Upper lobe of left lung (tissue), 6 donors: ENCODE results near the gene OXTR. TPM values are rescaled to one million over a fixed set of nuclear protein-coding genes. Genes with fewer than 3 reads are reported as not detected.

Experiments
- ATAC-seq, 2 donors: fragments of 200-7000 bp; cut with Tn5 transposase; one replicate each; pipeline ENCODE4 v1.9.1; 2022; ENCODE audit warnings: mild to moderate bottlenecking in 2 of 2, moderate library complexity in 2 of 2; ENCODE audit not compliant: low FRiP score in 2 of 2
- DNase-seq, 2 donors: peaks; one replicate each; pipeline ENCODE4 v3.0.0-alpha.2; 2019 to 2020
- H3K27ac ChIP-seq, 4 donors: fragments of 200-600 bp; sonication (generic); one replicate each; pipeline ENCODE4 v1.5.1; 2016 to 2019
- H3K27me3 ChIP-seq, 4 donors: fragments of 200-600 bp; sonication (generic); one replicate each; pipeline ENCODE4 v1.5.1; 2017 to 2019
- H3K36me3 ChIP-seq, 4 donors: fragments of 200-600 bp; sonication (generic); one replicate each; pipeline ENCODE4 v1.5.1; 2016 to 2019
- H3K4me1 ChIP-seq, 4 donors: fragments of 200-600 bp; sonication (generic); one replicate each; pipeline ENCODE4 v1.5.1; 2018 to 2019
- H3K4me3 ChIP-seq, 4 donors: fragments of 200-600 bp; sonication (generic); one replicate each; pipeline ENCODE4 v1.5.1; 2017 to 2019; ENCODE audit warnings: mild to moderate bottlenecking in 2 of 4, moderate library complexity in 1 of 4
- H3K9me3 ChIP-seq, 4 donors: fragments of 200-600 bp; sonication (generic); one replicate each; pipeline ENCODE4 v1.5.1; 2018 to 2019
- EP300 ChIP-seq, 4 donors: sonication (generic); formaldehyde crosslinking; IDR thresholded peaks; one replicate each; pipeline ENCODE4 v1.5.1; 2017; ENCODE audit warnings: antibody characterized with exemption in 4 of 4, control low read depth in 2 of 4
- POLR2A ChIP-seq, 4 donors: fragments of 450-650 bp; IDR thresholded peaks; one replicate each; pipeline ENCODE4 v1.5.1; 2016 to 2017; ENCODE audit warnings: antibody characterized with exemption in 4 of 4, mild to moderate bottlenecking in 2 of 4
- POLR2AphosphoS5 ChIP-seq, 2 donors: sonication (generic); formaldehyde crosslinking; IDR thresholded peaks; one replicate each; pipeline ENCODE4 v1.5.1; 2017; ENCODE audit warnings: antibody characterized with exemption in 2 of 2
- WGBS, 2 donors: methylation state at CpG; one replicate each; pipeline ENCODE4 v1.1.5; 2017 to 2018; 5-methylcytosine and 5-hydroxymethylcytosine counted together
- total RNA-seq, 6 donors: library from RNA; depleted of rRNA in 4 of 6; stranded (reverse); fragments of >200 nt in 4 of 6; gene quantifications; one replicate each; pipeline versions ENCODE4 v1.1.0 to v1.2.1, GENCODE V29; 2016 to 2021
- TF ChIP-seq, protein P1 (sequence below), 6 experiments: fragments of 450-650 bp in 4 of 6; fragments of 200-600 bp in 2 of 6; sonication (generic) in 2 of 6; IDR thresholded peaks; one replicate each; pipeline ENCODE4 v1.5.1; 2016 to 2019; ENCODE audit warnings: antibody characterized with exemption in 6 of 6
- donor health status: DM: no; HTN: no; CAD: no; lungs with moderate emphysema.
- donor health status: DM: no; HTN: yes; CAD: no; lungs with severe emphysema.

OXTR gene
- total RNA-seq, 6 donors from 2014 or later = 0.15 to 11.5 (median 0.45) TPM; not detected in 2

DNA sequence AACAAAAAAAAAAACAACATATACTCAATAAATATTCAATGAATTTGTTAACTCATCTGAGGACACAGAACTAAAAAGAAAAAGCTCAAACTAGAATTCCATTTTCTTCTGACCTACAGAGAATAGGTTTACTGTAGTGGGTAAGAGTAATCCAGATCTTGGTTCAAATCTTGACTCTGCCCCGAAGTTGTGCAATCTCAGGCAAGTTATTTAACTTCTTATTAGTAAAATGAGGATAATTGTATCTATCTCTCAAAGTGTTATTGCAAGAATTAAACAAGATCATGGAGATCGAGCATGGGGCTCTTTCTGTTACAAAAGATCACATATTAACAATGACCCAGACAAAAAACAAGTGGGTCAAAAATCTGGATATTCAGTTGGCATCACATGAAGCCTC is 41.1 kb upstream of the OXTR start:
- TF ChIP-seq EP300 (IDR thresholded peaks at IDR 0.05) (no peak), POLR2A (IDR thresholded peaks at IDR 0.05) (no peak), POLR2AphosphoS5 (IDR thresholded peaks at IDR 0.05) (no peak)
- TF ChIP-seq, protein P1, sequence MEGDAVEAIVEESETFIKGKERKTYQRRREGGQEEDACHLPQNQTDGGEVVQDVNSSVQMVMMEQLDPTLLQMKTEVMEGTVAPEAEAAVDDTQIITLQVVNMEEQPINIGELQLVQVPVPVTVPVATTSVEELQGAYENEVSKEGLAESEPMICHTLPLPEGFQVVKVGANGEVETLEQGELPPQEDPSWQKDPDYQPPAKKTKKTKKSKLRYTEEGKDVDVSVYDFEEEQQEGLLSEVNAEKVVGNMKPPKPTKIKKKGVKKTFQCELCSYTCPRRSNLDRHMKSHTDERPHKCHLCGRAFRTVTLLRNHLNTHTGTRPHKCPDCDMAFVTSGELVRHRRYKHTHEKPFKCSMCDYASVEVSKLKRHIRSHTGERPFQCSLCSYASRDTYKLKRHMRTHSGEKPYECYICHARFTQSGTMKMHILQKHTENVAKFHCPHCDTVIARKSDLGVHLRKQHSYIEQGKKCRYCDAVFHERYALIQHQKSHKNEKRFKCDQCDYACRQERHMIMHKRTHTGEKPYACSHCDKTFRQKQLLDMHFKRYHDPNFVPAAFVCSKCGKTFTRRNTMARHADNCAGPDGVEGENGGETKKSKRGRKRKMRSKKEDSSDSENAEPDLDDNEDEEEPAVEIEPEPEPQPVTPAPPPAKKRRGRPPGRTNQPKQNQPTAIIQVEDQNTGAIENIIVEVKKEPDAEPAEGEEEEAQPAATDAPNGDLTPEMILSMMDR (IDR thresholded peaks at IDR 0.05) = no peak
- no peaks in the 10 kb centered on the region for H3K27me3 ChIP-seq
- H3K4me3 ChIP-seq = no peak overlapping the region
- peaks cover 0 to 4% (median 0%) of the 10 kb centered on the region in 4 donors for H3K9me3 ChIP-seq
- no peaks in the 10 kb centered on the region for H3K4me1 ChIP-seq
- ATAC-seq = no peak
- no peaks in the 10 kb centered on the region for H3K36me3 ChIP-seq
- 89 to 95% methylated on average over 2 of the region's 2 CpGs for WGBS, 2 donors
- H3K27ac ChIP-seq = no peak overlapping the region
- no peak for DNase-seq

DNA sequence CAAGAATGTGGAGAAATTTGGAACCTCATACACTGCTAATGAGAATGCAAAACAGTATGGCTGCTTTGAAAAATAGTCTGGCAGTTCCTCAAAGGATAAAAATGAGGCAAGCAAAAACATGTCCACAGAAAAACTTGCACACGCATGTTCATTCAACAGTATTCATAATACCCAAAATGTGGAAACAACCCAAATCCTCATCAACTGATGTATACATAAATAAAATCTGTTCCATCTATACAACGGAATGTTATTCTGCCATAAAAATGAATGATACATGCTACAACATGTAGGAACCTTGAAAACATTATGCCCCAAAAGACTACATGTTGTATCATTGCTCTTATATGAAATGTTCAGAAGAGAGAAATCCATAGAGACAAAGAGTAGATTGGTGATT is 36.4 kb upstream of the OXTR start:
- Histone ChIP-seq H3K4me1 (no peaks in the 10 kb centered on the region), H3K4me3 (no peak overlapping the region), H3K36me3 (no peaks in the 10 kb centered on the region), H3K27ac (no peak overlapping the region), H3K9me3 (peaks cover 0 to under 1% (median 0%) of the 10 kb centered on the region in 4 donors), H3K27me3 (no peaks in the 10 kb centered on the region)
- ATAC-seq (no peak), DNase-seq (no peak)
- 92 to 93% methylated on average over 2 of the region's 2 CpGs for WGBS, 2 donors
- no peak for TF ChIP-seq POLR2A (IDR thresholded peaks at IDR 0.05)
- TF ChIP-seq, protein P1 (IDR thresholded peaks at IDR 0.05) = no peak
- TF ChIP-seq POLR2AphosphoS5 (IDR thresholded peaks at IDR 0.05) = no peak
- no peak for TF ChIP-seq EP300 (IDR thresholded peaks at IDR 0.05)

DNA sequence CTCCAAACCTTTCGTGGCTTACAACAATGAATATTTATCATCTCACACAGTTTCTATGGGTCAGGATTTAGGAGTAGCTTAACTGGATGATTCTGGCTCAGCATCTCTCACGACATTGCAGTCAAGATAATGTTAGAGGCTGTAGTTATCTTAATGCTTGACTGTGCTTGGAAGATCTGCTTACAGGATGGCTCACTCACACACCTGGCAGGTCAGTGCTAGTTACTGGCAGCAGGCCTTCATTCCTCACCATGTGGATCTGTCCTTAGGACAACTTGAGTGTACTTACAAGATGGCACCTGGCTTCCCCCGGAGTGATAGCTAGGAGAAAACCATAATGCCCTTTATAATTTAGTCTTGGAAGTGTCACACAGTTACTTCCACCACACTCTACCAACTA is 32.8 kb upstream of the OXTR start:
- no peak overlapping the region for H3K4me3 ChIP-seq
- H3K36me3 ChIP-seq = no peaks in the 10 kb centered on the region
- no peak overlapping the region for H3K27ac ChIP-seq
- no peaks in the 10 kb centered on the region for H3K27me3 ChIP-seq
- 87 to 88% methylated on average over 3 of the region's 3 CpGs for WGBS, 2 donors
- no peak for TF ChIP-seq POLR2A (IDR thresholded peaks at IDR 0.05)
- no peak for TF ChIP-seq EP300 (IDR thresholded peaks at IDR 0.05)
- TF ChIP-seq, protein P1 (IDR thresholded peaks at IDR 0.05) = no peak
- TF ChIP-seq POLR2AphosphoS5 (IDR thresholded peaks at IDR 0.05) = no peak
- ATAC-seq (no peak), DNase-seq (no peak)
- peaks cover 0 to 11% (median 3%) of the 10 kb centered on the region in 4 donors for H3K9me3 ChIP-seq
- no peaks in the 10 kb centered on the region for H3K4me1 ChIP-seq

DNA sequence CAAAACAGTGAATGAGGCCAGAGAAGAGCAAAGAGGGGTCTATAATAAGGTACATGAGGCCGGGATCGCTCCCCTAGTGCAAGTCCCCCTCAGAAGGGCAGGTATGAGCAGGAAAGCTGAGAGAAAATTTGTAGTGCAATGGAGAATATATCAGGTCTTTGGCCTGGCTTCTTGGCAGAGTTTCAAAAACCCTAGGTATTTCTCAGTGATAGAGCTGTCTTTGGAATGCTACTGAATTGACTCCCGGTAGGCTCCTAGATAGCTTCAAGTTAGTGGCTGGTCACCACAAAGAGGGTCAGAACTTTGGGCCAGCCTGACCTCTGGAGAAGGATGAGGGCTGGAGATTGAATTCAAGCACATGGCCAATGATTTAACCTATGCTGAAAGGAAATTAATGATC is 30.6 kb upstream of the OXTR start:
- no peak for TF ChIP-seq EP300 (IDR thresholded peaks at IDR 0.05)
- TF ChIP-seq, protein P1 (IDR thresholded peaks at IDR 0.05) = no peak
- no peak for TF ChIP-seq POLR2A (IDR thresholded peaks at IDR 0.05)
- TF ChIP-seq POLR2AphosphoS5 (IDR thresholded peaks at IDR 0.05) = no peak
- ATAC-seq (no peak), DNase-seq (no peak)
- Histone ChIP-seq H3K27me3 (no peaks in the 10 kb centered on the region), H3K4me3 (no peak overlapping the region), H3K36me3 (no peaks in the 10 kb centered on the region), H3K27ac (no peak overlapping the region), H3K9me3 (peaks cover 0 to 11% (median 3%) of the 10 kb centered on the region in 4 donors), H3K4me1 (no peaks in the 10 kb centered on the region)
- WGBS, 2 donors = 54 to 70% methylated on average over 3 of the region's 3 CpGs

DNA sequence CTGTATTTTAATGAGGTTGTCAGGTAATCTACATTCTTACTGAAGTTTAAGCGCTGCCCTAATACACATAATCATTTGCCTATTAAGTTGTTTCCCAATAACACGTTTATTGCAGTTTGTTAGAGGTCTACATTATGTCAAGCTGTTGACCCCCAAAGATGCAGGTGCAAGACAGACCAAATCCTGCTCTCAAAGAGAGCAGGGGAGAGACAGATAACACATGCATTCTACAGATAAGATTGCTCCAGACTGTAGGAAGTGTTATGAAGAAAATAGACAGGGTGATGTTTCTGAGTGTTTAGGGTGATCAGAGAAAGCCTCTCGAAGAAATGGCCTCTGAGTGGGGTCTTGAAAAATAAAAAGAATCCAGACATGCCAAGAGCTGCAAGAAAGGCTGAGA is 24.8 kb upstream of the OXTR start:
- H3K9me3 ChIP-seq = peaks cover 0 to 3% (median 2%) of the 10 kb centered on the region in 4 donors
- DNase-seq = no peak
- WGBS, 2 donors = 75 to 92% methylated on average over 3 of the region's 3 CpGs
- no peaks in the 10 kb centered on the region for H3K27me3 ChIP-seq
- ATAC-seq = no peak
- no peaks in the 10 kb centered on the region for H3K36me3 ChIP-seq
- H3K4me3 ChIP-seq = no peak overlapping the region
- no peak for TF ChIP-seq POLR2A (IDR thresholded peaks at IDR 0.05)
- TF ChIP-seq EP300 (IDR thresholded peaks at IDR 0.05) = no peak
- no peak overlapping the region for H3K27ac ChIP-seq
- H3K4me1 ChIP-seq = no peaks in the 10 kb centered on the region
